ENCODE results near the gene NEB. TPM values are rescaled to one million over a fixed set of nuclear protein-coding genes. Genes with fewer than 3 reads are reported as not detected.
"Not testable (repeated sequence)": the region's sequence is repeated elsewhere in the genome, so short reads cannot be mapped to it uniquely, and the experiment has no call there.

The NEB gene
- total and polyA plus RNA-seq, 2 of the 4 experiments (the other 2 are of a cell fraction) = under 0.01 TPM; not detected in 1

- WGBS, 2 experiments (ENCODE audit: extremely low coverage in 2 of 2, insufficient read length in 1 of 2) = no CpG with 5 or more reads among the region's 5 CpGs
- H3K4me1 ChIP-seq (ENCODE audit: control insufficient read depth, insufficient read depth, low read length); H3K9me3 ChIP-seq (ENCODE audit: control insufficient read depth, insufficient read depth, low read length); H2BK5ac ChIP-seq (ENCODE audit: low read depth, low read length, poor library complexity, severe bottlenecking); H4K20me1 ChIP-seq (ENCODE audit: insufficient read depth, low read length); H2BK120ac ChIP-seq (ENCODE audit: low read depth, low read length); H3K23ac ChIP-seq (ENCODE audit: low read depth, low read length); H3K27ac ChIP-seq (ENCODE audit: insufficient read depth, low read length); H3K14ac ChIP-seq (replicated peaks; ENCODE audit: low read depth, low read length); POLR2A ChIA-PET (ENCODE audit: unreplicated experiment); H3K4me2 ChIP-seq (ENCODE audit: low read depth, low read length); H3K27me3 ChIP-seq (ENCODE audit: control insufficient read depth, insufficient read depth, low read length); intact Hi-C loops (cut with micrococcal nuclease); in situ Hi-C loops (cut with MboI; ENCODE audit: low sequenced_read_pairs); H3K4ac ChIP-seq (ENCODE audit: low read depth, low read length); H3K9ac ChIP-seq (ENCODE audit: low read depth, low read length); CTCF ChIA-PET; H3K4me3 ChIP-seq (ENCODE audit: insufficient read depth, low read depth, low read length); H2AK9ac ChIP-seq (replicated peaks; ENCODE audit: low read depth, low read length, poor library complexity); dilution Hi-C loops (cut with HindIII; ENCODE audit: low sequenced_read_pairs, unreplicated experiment); H2BK15ac ChIP-seq (ENCODE audit: low read depth, low read length); H4K8ac ChIP-seq (ENCODE audit: low read depth in 2 of 2, low read length in 2 of 2); ATAC-seq (ENCODE audit: low read depth); H2BK20ac ChIP-seq (ENCODE audit: low read depth, low read length); H3K79me1 ChIP-seq (ENCODE audit: low read depth in 1 of 2, low read length in 2 of 2); H2AFZ ChIP-seq (replicated peaks; ENCODE audit: low read length, poor library complexity); H3K9me1 ChIP-seq (ENCODE audit: insufficient read depth, low read length); H4K5ac ChIP-seq (ENCODE audit: low read depth, low read length); H3K36me3 ChIP-seq (ENCODE audit: control insufficient read depth, insufficient read depth, low read length); H4K91ac ChIP-seq (ENCODE audit: insufficient read depth, low read depth, low read length); H3K18ac ChIP-seq (ENCODE audit: low read depth, low read length); BruUV-seq (replicated peaks); H3K56ac ChIP-seq (ENCODE audit: extremely low read depth, insufficient read depth, low read length); H2AK5ac ChIP-seq (ENCODE audit: low read depth, low read length); DNase-seq: not testable (repeated sequence)
Measured at GRCh38 chr2:151602402-151602801, 131.9 kb downstream of the NEB start.

GRCh38 chr2:151601803-151602202, 132.5 kb downstream of the NEB start:
- H4K8ac ChIP-seq (ENCODE audit: low read depth in 2 of 2, low read length in 2 of 2); H3K27ac ChIP-seq (ENCODE audit: insufficient read depth, low read length); BruUV-seq (replicated peaks); CTCF ChIA-PET; H3K18ac ChIP-seq (ENCODE audit: low read depth, low read length); H2AK9ac ChIP-seq (replicated peaks; ENCODE audit: low read depth, low read length, poor library complexity); H3K23ac ChIP-seq (ENCODE audit: low read depth, low read length); DNase-seq; H3K56ac ChIP-seq (ENCODE audit: extremely low read depth, insufficient read depth, low read length); H3K79me1 ChIP-seq (ENCODE audit: low read depth in 1 of 2, low read length in 2 of 2); in situ Hi-C loops (cut with MboI; ENCODE audit: low sequenced_read_pairs); H3K4ac ChIP-seq (ENCODE audit: low read depth, low read length); H2BK5ac ChIP-seq (ENCODE audit: low read depth, low read length, poor library complexity, severe bottlenecking); H2AFZ ChIP-seq (replicated peaks; ENCODE audit: low read length, poor library complexity); H3K14ac ChIP-seq (replicated peaks; ENCODE audit: low read depth, low read length); H4K5ac ChIP-seq (ENCODE audit: low read depth, low read length); H2BK15ac ChIP-seq (ENCODE audit: low read depth, low read length); H2BK20ac ChIP-seq (ENCODE audit: low read depth, low read length); H3K9ac ChIP-seq (ENCODE audit: low read depth, low read length); H3K36me3 ChIP-seq (ENCODE audit: control insufficient read depth, insufficient read depth, low read length); H3K4me1 ChIP-seq (ENCODE audit: control insufficient read depth, insufficient read depth, low read length); H3K4me2 ChIP-seq (ENCODE audit: low read depth, low read length); H4K91ac ChIP-seq (ENCODE audit: insufficient read depth, low read depth, low read length); H3K9me3 ChIP-seq (ENCODE audit: control insufficient read depth, insufficient read depth, low read length); dilution Hi-C loops (cut with HindIII; ENCODE audit: low sequenced_read_pairs, unreplicated experiment); POLR2A ChIA-PET (ENCODE audit: unreplicated experiment); intact Hi-C loops (cut with micrococcal nuclease); H3K9me1 ChIP-seq (ENCODE audit: insufficient read depth, low read length); H3K4me3 ChIP-seq (ENCODE audit: insufficient read depth, low read depth, low read length); H2AK5ac ChIP-seq (ENCODE audit: low read depth, low read length); H2BK120ac ChIP-seq (ENCODE audit: low read depth, low read length); H4K20me1 ChIP-seq (ENCODE audit: insufficient read depth, low read length); H3K27me3 ChIP-seq (ENCODE audit: control insufficient read depth, insufficient read depth, low read length): not testable (repeated sequence)
- ATAC-seq (ENCODE audit: low read depth) = peak; percentile 83
- no CpG with 5 or more reads among the region's 4 CpGs for WGBS, 2 experiments (ENCODE audit: extremely low coverage in 2 of 2, insufficient read length in 1 of 2)

Data from IMR-90 (cell line).